Muscle layer of duodenum (tissue), 2 donors: ENCODE data around the gene OSBP2.
"Not testable (repeated sequence)": the region's sequence is repeated elsewhere in the genome, so short reads cannot be mapped to it uniquely, and the experiment has no call there.

Experiments
- H3K27ac ChIP-seq: one replicate; pipeline ENCODE4 v1.7.0; 2013; ENCODE audit warnings: mild to moderate bottlenecking, low read length
- H3K27me3 ChIP-seq: one replicate; pipeline ENCODE4 v1.7.0; 2013; ENCODE audit warnings: low read depth, mild to moderate bottlenecking, control low read depth, low read length
- H3K36me3 ChIP-seq, 2 donors: one replicate each; pipeline ENCODE4 v1.7.0; 2013; ENCODE audit warnings: low read length in 2 of 2, control low read depth in 1 of 2, mild to moderate bottlenecking in 1 of 2; ENCODE audit not compliant: insufficient read depth in 2 of 2, control insufficient read depth in 1 of 2
- H3K4me1 ChIP-seq, 2 donors: one replicate each; pipeline ENCODE4 v1.7.0; 2013; ENCODE audit warnings: low read length in 2 of 2, mild to moderate bottlenecking in 2 of 2, control low read depth in 1 of 2, moderate library complexity in 1 of 2; ENCODE audit not compliant: insufficient read depth in 2 of 2, control insufficient read depth in 1 of 2
- H3K4me3 ChIP-seq, 2 donors: one replicate each; pipeline ENCODE4 v1.7.0; 2013; ENCODE audit warnings: low read length in 2 of 2, low read depth in 1 of 2, mild to moderate bottlenecking in 1 of 2
- H3K9me3 ChIP-seq, 2 donors: one replicate each; pipeline ENCODE4 v1.7.0; 2013; ENCODE audit warnings: low read length in 2 of 2, control low read depth in 1 of 2, mild to moderate bottlenecking in 1 of 2; ENCODE audit not compliant: control insufficient read depth in 1 of 2
- donor health status: healthy.

The OSBP2 gene

GRCh38 chr22:30679895-30680690 lies 14.6 kb upstream of the OSBP2 start:
- not testable (repeated sequence) for H3K9me3 ChIP-seq, H3K4me3 ChIP-seq, H3K27me3 ChIP-seq, H3K36me3 ChIP-seq, H3K27ac ChIP-seq
- H3K4me1 ChIP-seq = peaks cover 0 to 15% of the 10 kb centered on the region in 2 donors

GRCh38 chr22:30680991-30681770 lies 13.5 kb upstream of the OSBP2 start:
- Histone ChIP-seq H3K27ac (no peak overlapping the region), H3K4me1 (peaks cover 0 to 15% of the 10 kb centered on the region in 2 donors), H3K36me3 (no peaks in the 10 kb centered on the region), H3K27me3 (no peaks in the 10 kb centered on the region), H3K4me3 (no peak overlapping the region), H3K9me3 (no peaks in the 10 kb centered on the region)

- no peaks in the 10 kb centered on the region for H3K27me3 ChIP-seq
- H3K27ac ChIP-seq = no peak overlapping the region
- peaks cover 0 to 15% of the 10 kb centered on the region in 2 donors for H3K4me1 ChIP-seq
Observed at GRCh38 chr22:30681831-30682230, 12.8 kb upstream of the OSBP2 start.

GRCh38 chr22:30685178-30685577 lies 9.5 kb upstream of the OSBP2 start:
- H3K9me3 ChIP-seq = no peaks in the 10 kb centered on the region
- H3K4me3 ChIP-seq = no peak overlapping the region
- H3K36me3 ChIP-seq = no peaks in the 10 kb centered on the region
- H3K27me3 ChIP-seq = no peaks in the 10 kb centered on the region
- H3K4me1 ChIP-seq = peaks cover 0 to 15% of the 10 kb centered on the region in 2 donors
- H3K27ac ChIP-seq = no peak overlapping the region

More at GRCh38 chr22:30681831-30682230, 12.8 kb upstream of the OSBP2 start:
- H3K9me3 ChIP-seq = no peaks in the 10 kb centered on the region
- H3K36me3 ChIP-seq = no peaks in the 10 kb centered on the region
- no peak overlapping the region for H3K4me3 ChIP-seq

GRCh38 chr22:30687358-30687757 lies 7.3 kb upstream of the OSBP2 start:
- no peaks in the 10 kb centered on the region for H3K9me3 ChIP-seq
- H3K36me3 ChIP-seq = no peaks in the 10 kb centered on the region
- no peak overlapping the region for H3K27ac ChIP-seq
- no peaks in the 10 kb centered on the region for H3K27me3 ChIP-seq
- H3K4me3 ChIP-seq = no peak overlapping the region
- no peaks in the 10 kb centered on the region for H3K4me1 ChIP-seq

GRCh38 chr22:30689622-30690021 lies 5.1 kb upstream of the OSBP2 start:
- Histone ChIP-seq H3K4me1 (peaks cover 0 to 5% of the 10 kb centered on the region in 2 donors), H3K4me3 (no peak overlapping the region), H3K9me3 (no peaks in the 10 kb centered on the region), H3K36me3 (no peaks in the 10 kb centered on the region), H3K27me3 (no peaks in the 10 kb centered on the region), H3K27ac (no peak overlapping the region)

GRCh38 chr22:30691204-30691603 lies 3.5 kb upstream of the OSBP2 start:
- Histone ChIP-seq H3K4me1 (peaks cover 0 to 14% of the 10 kb centered on the region in 2 donors), H3K27me3 (no peaks in the 10 kb centered on the region), H3K27ac (no peak overlapping the region), H3K4me3 (no peak overlapping the region), H3K9me3 (no peaks in the 10 kb centered on the region), H3K36me3 (no peaks in the 10 kb centered on the region)

- no peaks in the 10 kb centered on the region for H3K9me3 ChIP-seq
- H3K27ac ChIP-seq = no peak overlapping the region
- H3K36me3 ChIP-seq = no peaks in the 10 kb centered on the region
- no peaks in the 10 kb centered on the region for H3K27me3 ChIP-seq
- peak overlapping the region; percentile 52 to 75 for H3K4me3 ChIP-seq
- H3K4me1 ChIP-seq = peaks cover 0 to 14% of the 10 kb centered on the region in 2 donors
Observed at GRCh38 chr22:30694171-30694639, 469 bp upstream of the OSBP2 start.

- no peak overlapping the region for H3K27ac ChIP-seq
- H3K4me3 ChIP-seq = peak overlapping the region; percentile 42 to 61
- H3K27me3 ChIP-seq = no peaks in the 10 kb centered on the region
- peaks cover 0 to 14% of the 10 kb centered on the region in 2 donors for H3K4me1 ChIP-seq
- H3K9me3 ChIP-seq = no peaks in the 10 kb centered on the region
- H3K36me3 ChIP-seq = no peaks in the 10 kb centered on the region
Observed at GRCh38 chr22:30695351-30695851, 727 bp downstream of the OSBP2 start.

GRCh38 chr22:30695871-30696655 lies 1.4 kb downstream of the OSBP2 start:
- H3K36me3 ChIP-seq = no peaks in the 10 kb centered on the region
- H3K4me3 ChIP-seq = no peak overlapping the region
- H3K9me3 ChIP-seq = no peaks in the 10 kb centered on the region
- H3K27me3 ChIP-seq = no peaks in the 10 kb centered on the region
- peaks cover 0 to 14% of the 10 kb centered on the region in 2 donors for H3K4me1 ChIP-seq
- H3K27ac ChIP-seq = no peak overlapping the region

- H3K4me3 ChIP-seq = no peak overlapping the region
Observed at GRCh38 chr22:30697975-30698374, 3.3 kb downstream of the OSBP2 start.

More at GRCh38 chr22:30697975-30698374, 3.3 kb downstream of the OSBP2 start:
- Histone ChIP-seq H3K4me1 (peaks cover 0 to 14% of the 10 kb centered on the region in 2 donors), H3K36me3 (no peaks in the 10 kb centered on the region), H3K27me3 (no peaks in the 10 kb centered on the region), H3K9me3 (no peaks in the 10 kb centered on the region), H3K27ac (no peak overlapping the region)
